Suppressor macrophage treated with lipopolysaccharide for 4 hours (primary cell): ENCODE results near the gene SNAPIN.
A peak's percentile ranks its signal among the peaks of the same experiment; 100 is the strongest.
"Not testable (repeated sequence)": the region's sequence is repeated elsewhere in the genome, so short reads cannot be mapped to it uniquely, and the experiment has no call there.

Source experiments
- DNase-seq: peaks from one replicate; pipeline ENCODE4 v3.0.0-alpha.2; 2020

SNAPIN gene

DNA sequence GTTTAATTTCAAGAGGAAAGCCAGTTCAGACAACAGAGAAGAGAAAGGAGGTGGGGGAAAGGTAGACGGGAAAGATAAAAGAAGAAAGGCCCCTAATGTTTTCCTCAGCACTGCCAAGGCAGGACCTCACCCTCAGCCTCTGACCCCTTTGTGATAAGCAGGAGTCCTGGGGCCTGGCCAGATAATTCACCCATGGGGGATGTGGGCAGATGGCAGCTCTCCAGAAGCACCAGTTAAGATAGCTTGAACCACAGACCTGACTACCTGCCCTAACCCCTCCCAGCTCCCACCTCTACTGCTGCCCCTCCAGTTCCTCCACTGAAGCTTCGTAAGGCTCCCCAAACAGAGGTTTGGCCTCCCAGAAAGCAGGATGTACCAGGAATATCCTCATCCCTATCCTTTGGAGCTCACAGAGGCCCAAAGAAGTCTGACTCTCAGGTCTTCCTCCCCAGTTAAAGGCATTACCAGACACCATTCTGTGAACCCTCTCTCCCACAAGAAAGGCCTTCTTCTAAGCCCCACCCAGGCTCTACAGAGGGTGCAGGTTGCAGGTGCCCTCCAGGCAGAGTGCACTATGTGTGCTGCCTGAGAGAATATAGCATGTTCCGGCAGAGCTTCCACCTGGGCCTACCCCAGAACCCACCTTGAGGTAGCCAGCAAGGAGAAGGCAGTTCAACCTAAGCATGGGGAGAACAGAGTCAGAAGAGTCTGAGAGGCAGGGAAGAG lies 9.2 kb upstream of the SNAPIN start:
- DNase-seq = no peak

DNA sequence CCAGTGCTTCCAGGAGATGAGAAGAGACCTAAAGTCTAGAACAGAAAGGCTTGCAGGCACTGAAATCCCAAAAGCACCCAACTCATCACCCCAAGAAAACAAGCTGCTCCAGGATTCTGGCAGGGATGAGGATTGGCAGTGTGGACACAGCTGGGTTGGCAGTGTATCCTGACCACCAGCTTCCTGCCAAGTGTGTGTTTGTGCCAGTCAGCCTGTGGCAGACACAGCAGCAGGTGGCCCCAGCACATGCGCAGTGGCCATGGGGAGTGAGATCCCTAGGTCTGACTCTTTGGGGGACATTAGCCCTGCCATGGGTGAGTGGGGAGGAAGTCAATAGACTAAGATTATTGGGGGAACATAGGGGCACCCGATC lies 8.7 kb upstream of the SNAPIN start:
- DNase-seq = no peak

DNA sequence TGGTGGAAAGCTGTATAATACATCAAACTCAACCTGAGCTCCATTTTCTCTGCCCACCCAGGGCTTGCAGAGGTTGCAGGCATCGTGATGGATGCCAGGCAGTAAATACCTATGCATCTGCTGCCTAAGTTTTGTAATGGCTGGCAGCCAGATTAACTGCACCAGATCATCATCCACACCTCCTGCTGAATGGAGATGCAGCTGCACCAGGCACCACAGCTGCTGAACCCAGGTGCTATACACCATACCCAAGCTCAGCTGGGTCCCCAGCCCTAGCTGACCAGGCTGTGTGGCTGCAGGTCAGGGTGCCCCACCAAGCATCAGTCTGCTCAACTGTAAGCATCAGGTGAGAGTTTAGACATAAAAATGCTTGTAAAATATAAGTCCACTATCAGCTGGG lies 6.7 kb upstream of the SNAPIN start:
- no peak for DNase-seq

DNA sequence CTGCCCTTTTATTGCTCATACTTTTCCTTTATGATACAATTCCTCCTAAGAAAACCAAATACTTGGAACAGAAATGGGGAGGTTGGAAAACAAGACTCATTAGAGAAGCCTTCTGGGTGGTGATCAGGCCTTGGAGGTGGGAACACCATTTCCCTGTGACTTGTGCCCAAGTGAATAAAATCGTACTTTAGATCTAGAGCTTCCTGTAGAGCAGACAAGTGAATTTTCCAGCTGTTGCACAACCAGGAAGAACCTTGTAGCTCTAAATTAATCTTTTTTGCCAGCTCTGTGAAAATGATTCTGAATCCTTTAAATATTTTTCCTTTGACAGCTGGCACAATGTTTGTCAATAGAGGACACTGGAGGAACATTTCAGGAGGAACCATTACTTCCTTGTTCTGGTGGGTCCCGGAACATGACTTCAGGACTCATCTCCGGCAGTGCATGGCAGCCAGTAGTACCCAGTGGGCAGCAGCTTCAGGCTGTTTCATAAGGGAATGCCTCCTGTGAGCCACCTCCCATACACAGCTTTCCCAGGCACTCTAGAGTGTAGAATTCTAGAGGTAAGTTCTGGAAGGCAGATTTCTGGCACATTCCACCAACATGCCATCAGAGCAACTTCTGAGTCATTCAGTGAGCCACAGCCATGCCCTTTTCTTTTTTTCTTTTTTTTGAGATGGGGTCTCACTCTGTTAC lies 5.5 kb upstream of the SNAPIN start:
- peak; percentile 67 for DNase-seq

DNA sequence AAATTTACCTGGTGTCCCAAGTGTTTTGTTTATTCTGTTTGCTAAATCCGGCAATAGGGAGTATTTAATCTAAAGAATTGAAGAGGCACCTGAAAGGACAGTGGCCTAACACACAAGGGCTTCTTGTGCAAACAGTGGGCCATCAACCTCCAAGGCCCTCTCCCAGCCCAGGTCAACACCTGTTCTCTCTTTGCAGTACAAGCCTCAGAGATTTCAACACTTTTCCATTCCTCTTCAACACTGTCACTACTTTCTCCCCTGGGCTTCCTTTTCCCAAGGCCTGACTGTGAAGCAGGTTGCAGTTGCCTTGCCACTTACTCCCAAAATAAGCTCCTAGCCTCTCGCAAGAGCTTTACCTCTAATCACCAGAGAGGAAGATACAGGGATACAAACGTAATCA lies 3.2 kb upstream of the SNAPIN start:
- DNase-seq = no peak

DNA sequence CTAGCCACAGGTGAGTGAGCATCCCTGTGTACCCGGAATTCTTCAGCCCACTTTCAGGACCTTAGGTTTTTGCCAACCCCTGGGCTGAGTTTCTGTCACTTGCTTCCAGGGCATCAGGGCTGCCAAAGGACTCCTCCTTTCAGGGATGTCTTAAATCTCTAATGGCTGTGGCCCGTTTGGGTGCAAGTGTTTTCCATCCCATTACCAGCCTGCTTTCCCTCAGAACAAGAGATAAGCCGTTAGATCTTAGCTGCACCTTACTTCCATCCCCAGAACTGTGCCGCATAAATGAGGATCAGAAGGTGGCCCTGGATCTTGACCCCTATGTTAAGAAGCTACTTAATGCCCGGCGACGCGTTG lies 652 bp downstream of the SNAPIN start:
- no peak for DNase-seq

DNA sequence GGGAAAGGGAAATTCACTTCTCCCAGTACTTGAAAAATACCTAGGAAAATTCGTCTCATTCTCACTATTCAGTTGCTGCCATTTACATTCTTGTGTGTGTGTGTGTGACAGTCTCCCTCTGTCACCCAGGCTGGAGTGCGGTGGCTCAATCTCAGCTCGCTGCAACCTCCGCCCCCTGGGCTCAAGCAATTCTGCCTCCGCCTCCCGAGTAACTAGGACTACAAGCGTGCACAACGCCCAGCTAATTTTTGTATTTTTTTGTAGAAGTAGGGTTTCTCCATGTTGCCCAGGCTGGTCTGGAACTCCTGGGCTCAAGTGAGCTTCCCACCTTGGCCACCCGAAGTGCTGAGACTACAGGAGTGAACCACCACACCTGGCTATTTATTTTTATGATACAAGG lies 1.2 kb downstream of the SNAPIN start:
- no peak for DNase-seq

DNA sequence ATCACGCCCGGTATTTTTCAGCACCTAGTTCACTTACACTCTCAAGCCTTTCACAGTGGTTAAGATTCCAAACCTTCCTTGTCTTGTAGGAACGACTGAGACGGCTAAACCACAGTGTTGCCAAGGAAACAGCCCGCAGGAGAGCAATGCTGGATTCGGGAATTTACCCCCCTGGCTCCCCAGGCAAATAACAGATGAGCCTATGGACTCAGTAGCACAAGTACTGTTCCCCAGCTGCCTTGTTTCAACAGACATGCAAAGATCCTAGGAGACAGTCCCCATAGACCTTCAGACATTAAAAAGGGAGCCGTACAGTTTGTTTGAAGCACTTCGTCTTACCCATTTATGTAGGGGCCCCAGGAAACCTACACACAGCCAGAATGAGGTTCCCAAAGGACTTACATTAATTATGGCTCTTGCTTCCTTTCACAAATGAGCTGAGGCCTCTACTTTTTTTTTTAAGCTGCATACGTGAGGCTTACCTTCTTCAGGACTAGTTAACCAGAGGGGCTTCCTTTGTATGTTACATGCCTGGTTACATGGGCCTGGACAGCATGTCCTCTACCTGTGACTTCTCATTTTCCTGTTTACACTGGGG lies 2.7 kb downstream of the SNAPIN start:
- DNase-seq = no peak

DNA sequence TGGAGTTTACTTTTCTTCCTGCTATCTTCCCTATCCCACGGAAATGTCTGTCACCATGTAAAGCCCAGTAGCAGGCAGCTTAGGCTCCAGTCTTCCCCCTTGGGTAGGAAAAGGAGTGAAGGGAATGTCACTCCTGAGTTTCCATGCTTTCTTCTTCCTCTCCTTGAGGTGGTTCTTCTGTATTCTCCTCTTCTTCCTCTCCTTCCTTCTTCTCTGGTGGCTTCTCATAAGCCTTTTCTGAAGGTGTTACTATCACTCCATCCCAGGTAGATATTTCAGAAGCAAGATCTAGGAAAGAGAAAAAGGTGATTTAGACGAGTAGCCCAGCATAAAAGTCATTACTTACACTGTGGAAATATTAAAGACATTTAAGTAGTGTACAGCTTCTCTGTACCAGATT lies 3.8 kb downstream of the SNAPIN start:
- DNase-seq = no peak

DNA sequence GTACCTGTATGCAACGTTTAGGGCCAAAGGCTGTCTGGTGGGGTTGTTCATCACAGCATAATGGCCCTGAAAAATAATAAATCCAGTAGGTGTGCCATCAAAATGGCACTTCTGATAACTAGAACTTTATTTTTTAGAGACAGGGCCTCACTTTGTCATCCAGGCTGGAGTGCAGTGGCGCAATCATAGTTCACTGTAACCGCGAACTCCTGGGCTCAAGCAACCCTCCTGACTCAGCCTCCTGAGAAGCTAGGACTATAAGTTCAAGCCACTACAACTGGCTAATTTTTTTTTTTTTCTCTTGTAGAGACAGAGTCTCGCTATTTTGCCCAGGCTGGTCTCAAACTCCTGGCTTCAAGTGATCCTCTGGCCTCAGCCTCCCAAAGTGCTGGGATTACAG lies 4.7 kb downstream of the SNAPIN start:
- DNase-seq = no peak

DNA sequence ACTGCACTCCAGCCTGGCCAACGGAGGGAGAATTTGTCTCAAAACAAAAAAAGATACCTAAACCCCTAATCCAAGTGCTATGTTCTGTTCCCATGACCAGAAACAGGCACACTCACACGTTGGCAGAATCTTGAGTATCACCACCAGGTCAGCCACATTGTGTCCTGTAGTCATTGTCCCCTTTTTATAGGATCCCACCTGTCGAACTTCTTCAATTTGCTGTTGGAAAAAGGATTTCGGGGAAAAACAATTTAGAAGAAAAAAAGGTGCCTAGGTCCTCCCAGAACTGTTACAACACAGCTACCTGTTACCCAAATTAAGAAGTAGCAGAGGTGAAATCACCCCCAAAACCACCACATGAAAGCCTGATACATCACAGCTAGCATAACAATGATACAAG lies 8.9 kb downstream of the SNAPIN start:
- no peak for DNase-seq

DNA sequence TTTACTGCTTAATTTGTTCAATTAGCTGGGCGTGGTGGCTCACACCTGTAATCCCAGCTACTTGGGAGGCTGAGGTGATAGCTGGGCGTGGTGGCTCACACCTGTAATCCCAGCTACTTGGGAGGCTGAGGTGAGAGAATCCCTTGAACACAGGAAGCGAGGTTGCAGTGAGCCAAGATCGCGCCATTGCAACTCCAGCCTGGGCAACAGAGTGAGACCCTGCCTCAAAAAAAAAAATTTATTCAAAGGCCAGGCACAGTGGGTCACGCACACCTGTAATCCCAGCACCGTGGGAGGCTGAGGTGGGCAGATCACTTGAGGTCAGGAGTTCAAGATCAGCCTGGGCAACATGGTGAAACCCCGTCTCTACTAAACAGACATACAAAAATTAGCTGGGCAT lies 10.2 kb downstream of the SNAPIN start:
- not testable (repeated sequence) for DNase-seq

DNA sequence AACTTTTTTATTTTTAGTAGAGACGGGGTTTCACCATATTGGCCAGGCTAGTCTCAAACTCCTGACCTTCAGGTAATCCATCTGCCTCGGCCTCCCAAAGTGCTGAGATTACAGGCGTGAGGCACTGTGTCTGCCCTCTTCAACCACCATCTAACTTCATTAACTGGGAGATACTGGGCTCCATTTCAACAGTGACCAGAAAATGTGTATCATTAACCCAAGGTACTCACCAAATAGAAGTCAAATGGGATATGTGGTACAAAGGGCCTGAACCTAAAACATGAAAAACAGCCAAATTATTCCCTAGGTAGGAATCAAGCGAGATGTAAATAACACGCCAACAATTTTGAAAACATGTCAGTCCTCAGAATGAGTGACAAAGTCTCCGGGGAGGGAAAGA lies 11.1 kb downstream of the SNAPIN start:
- DNase-seq = no peak

DNA sequence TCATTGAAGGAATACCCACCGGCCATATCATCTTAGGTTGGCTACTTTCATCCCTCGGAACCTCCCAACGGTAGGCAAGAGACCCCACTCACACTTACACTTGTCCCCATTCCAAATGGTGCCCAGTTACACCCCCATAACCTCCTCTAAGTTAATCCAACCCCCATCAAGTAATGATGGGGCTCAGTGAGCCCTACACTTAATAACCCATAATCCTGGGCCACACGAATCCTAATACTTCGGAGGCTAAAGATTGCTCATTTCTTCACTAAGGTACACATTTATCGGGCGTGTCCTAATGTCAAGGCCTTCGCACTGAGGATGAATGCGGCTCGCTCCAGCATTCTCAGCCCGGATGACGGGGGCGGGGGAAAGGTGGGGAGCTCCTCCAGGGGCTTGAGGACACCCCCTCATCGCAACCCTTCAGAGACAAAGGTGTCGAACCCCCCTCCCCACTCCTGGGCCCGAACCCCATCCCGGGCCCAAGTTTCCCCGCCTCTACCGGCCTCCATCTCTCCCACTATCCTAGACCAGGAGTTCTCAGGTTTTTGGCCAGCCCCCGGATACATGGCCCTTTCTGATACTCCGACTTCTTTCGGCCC lies 11.9 kb downstream of the SNAPIN start:
- no peak for DNase-seq

DNA sequence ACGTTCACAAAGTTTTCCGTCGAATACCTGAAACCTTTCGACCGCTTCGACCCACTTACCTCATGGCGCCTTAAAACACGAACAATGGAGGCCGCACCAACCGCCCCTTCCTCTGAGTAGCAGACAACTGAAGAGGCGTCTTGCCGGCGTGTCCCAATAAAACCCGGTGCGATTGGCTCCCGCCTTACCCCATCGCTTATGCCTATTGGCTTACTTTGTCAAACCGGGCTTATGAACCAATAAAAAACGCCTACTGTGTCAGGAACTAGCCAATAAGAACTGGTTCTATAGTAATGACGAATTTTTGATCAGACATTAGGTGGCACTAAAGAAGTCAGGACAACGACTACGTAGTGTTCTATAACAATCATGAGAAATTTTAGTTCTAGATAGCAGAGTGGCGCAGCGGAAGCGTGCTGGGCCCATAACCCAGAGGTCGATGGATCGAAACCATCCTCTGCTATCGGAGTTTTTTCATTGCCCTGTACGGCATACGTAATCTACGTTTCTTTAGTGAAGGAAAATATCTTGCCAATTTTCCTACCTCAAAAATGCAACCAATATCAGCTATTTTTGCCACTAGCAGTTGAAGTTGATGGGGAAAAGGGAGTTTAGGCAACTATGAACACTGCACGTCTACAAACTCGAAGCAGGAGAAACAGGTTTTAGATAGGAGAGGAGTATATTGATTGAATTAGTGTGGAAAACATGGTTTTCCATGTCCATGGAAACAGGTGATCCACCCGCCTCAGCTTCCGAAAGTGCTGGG lies 12.5 kb downstream of the SNAPIN start, which contains the start of gene ILF2:
ILF2 (minus strand) TSS at position 135 of the 769 bp plus-strand sequence; CDS start at position 64, 71 bp downstream.
- DNase-seq = peak; percentile 99

DNA sequence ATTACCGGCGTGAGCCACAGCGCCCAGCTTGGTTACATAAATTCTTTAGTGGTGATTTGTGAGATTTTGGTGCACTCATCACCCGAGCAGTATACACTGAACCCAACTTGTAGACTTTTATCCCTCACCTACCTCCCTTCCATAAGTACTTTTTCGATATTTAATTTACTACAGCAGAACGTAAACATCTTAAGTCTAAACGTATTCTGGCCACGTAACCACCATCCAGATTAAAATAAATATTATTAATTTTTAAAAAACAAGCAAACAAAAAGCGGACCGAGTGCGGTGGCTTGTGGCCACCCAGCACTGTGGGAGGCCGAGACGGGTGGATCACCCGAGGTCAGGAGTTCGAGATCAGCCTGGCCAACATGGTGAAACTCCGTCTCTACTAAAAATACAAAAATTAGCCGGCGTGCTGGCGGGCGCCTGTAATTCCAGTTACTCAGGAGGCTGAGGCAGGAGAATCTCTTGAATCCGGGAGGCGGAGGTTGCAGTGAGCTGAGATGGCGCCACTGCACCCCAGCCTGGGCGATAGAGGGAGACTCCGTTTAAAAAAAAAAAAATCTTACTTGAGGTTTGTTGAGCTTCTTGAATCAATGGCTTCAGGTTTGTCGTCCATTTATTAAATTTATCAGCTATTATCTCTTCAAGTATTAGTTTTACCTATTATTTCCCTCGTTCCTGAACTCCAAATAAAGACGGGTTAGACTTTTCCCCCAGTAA lies 13.3 kb downstream of the SNAPIN start:
- peak; percentile 49 for DNase-seq

DNA sequence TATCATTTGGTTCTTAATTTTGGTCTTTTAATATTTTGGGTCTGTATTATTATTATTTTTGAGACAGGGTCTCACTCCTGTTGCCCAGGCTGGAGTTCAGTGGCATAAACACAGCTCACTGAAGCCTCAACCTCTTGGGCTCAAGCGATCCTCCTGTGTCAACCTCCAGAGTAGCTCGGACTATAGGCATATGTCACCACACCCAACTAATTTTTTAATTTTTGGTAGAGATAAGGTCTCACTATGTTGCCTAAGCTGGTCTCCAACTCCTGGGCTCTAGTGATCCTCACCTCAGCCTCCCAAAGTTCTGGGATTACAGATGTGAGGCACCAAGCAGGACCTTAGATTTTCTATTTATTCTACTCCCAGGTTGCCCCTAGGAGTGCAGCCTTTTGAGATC lies 15.0 kb downstream of the SNAPIN start:
- no peak for DNase-seq

DNA sequence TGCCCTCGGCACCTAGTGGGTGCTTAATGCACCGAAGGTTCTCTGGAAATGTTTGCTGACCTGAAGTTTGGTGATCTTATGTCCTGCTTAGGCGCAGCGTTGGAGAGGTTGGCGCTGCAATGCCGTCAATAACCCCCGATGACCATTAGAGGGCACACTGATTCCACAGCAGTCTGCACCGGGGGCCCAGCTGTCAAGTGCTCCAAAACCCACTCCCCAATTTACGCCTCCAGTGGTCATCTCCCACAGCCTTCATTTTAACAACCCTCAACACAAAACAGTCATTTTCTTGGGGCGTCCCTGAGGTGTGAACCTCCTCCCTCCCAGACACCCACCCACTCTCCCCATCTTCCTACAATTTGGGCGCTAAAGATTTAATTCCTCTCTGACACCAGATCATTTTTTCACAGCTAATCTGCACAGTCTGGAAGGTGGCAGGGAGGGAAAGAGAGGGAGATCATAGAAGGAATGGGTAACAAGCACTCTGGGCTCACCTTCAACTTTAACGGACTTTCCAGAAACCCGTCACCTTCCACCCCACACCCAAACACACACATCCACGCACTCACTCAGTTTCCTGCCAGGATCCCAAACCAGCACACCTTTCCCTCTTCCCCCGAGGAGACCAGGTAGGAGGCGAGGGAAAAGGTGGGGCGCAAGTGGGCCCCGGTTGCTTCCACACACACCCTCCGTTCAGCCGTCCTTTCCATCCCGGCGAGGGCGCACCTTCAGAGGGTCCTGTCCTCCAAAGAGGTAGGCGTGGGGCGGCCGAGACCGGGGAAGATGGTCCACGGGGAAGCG lies 19.4 kb downstream of the SNAPIN start:
- DNase-seq = peak; percentile 66

DNA sequence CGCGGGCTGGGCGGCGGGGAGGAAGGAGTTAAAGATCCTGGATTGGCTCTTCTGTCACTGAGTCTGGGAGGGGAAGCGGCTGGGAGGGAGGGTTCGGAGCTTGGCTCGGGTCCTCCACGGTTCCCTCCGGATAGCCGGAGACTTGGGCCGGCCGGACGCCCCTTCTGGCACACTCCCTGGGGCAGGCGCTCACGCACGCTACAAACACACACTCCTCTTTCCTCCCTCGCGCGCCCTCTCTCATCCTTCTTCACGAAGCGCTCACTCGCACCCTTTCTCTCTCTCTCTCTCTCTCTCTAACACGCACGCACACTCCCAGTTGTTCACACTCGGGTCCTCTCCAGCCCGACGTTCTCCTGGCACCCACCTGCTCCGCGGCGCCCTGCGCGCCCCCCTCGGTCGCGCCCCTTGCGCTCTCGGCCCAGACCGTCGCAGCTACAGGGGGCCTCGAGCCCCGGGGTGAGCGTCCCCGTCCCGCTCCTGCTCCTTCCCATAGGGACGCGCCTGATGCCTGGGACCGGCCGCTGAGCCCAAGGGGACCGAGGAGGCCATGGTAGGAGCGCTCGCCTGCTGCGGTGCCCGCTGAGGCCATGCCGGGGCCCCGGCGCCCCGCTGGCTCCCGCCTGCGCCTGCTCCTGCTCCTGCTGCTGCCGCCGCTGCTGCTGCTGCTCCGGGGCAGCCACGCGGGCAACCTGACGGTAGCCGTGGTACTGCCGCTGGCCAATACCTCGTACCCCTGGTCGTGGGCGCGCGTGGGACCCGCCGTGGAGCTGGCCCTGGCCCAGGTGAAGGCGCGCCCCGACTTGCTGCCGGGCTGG lies 20.2 kb downstream of the SNAPIN start, which contains the start of gene NPR1:
NPR1 (plus strand) TSS at position 170 of the 818 bp plus-strand sequence; CDS start at position 591, 421 bp downstream.
- peak; percentile 25 for DNase-seq

DNA sequence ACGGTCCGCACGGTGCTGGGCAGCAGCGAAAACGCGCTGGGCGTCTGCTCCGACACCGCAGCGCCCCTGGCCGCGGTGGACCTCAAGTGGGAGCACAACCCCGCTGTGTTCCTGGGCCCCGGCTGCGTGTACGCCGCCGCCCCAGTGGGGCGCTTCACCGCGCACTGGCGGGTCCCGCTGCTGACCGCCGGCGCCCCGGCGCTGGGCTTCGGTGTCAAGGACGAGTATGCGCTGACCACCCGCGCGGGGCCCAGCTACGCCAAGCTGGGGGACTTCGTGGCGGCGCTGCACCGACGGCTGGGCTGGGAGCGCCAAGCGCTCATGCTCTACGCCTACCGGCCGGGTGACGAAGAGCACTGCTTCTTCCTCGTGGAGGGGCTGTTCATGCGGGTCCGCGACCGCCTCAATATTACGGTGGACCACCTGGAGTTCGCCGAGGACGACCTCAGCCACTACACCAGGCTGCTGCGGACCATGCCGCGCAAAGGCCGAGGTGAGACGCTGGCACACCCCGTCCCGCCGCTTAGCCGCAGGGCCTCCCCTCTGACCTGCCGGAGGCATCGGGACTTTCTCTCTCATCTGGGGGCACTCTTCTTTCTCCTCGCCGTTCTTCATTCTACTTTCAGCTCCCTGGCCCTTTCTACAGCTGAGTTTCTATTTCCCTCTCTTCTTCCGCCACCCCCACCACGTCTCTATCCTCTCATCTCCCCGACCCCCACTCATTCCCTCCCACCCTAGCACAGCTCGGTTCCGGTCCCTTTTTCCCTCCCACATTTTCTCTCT lies 21.0 kb downstream of the SNAPIN start:
- peak; percentile 29 for DNase-seq
